Measurements from ENCODE around the gene ADPRH. TPM values are rescaled to one million over a fixed set of nuclear protein-coding genes. Genes with fewer than 3 reads are reported as not detected.
"Not testable (repeated sequence)": the region's sequence is repeated elsewhere in the genome, so short reads cannot be mapped to it uniquely, and the experiment has no call there.

The ADPRH gene
- total RNA-seq, 1 donor from 2014 or later: 5.1 TPM

DNA sequence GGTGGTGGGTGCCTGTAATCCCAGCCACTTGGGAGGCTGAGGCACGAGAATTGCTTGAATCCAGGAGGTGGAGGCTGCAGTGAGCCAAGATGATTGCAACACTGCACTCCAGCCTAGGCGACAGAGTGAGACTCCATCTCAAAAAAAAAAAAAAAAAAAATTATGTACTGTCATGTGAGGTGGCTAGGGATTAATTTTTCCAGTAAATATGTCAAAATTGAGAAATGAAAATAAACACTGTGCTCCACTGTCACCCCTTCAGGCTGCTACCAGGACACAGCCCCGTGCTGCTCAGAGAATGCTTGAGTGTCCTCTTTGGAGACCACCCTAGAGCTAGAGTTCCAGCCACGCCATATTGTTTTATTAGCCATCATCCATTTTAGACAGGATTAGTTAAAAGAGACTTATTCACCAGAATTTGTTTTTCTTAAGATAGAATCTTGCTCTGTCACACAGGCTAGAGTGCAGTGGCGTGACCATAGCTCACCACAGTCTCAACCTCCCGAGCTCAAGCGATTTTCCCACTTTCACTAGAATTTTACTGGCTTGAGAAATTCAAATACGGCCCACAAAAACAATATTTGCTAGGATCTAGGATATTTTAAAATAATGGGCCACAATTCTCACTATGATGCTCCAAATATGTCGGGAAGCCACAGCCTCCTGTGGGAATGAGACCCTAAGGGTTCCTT is 20.5 kb upstream of the ADPRH start:
- TF ChIP-seq, protein P1, sequence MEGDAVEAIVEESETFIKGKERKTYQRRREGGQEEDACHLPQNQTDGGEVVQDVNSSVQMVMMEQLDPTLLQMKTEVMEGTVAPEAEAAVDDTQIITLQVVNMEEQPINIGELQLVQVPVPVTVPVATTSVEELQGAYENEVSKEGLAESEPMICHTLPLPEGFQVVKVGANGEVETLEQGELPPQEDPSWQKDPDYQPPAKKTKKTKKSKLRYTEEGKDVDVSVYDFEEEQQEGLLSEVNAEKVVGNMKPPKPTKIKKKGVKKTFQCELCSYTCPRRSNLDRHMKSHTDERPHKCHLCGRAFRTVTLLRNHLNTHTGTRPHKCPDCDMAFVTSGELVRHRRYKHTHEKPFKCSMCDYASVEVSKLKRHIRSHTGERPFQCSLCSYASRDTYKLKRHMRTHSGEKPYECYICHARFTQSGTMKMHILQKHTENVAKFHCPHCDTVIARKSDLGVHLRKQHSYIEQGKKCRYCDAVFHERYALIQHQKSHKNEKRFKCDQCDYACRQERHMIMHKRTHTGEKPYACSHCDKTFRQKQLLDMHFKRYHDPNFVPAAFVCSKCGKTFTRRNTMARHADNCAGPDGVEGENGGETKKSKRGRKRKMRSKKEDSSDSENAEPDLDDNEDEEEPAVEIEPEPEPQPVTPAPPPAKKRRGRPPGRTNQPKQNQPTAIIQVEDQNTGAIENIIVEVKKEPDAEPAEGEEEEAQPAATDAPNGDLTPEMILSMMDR (IDR thresholded peaks at IDR 0.05; ENCODE audit: unreplicated experiment): no peak
- H3K36me3 Mint-ChIP-seq (ENCODE audit: low read depth, unreplicated experiment): no peaks in the 10 kb centered on the region
- H3K9me3 Mint-ChIP-seq (ENCODE audit: unreplicated experiment): no peaks in the 10 kb centered on the region

DNA sequence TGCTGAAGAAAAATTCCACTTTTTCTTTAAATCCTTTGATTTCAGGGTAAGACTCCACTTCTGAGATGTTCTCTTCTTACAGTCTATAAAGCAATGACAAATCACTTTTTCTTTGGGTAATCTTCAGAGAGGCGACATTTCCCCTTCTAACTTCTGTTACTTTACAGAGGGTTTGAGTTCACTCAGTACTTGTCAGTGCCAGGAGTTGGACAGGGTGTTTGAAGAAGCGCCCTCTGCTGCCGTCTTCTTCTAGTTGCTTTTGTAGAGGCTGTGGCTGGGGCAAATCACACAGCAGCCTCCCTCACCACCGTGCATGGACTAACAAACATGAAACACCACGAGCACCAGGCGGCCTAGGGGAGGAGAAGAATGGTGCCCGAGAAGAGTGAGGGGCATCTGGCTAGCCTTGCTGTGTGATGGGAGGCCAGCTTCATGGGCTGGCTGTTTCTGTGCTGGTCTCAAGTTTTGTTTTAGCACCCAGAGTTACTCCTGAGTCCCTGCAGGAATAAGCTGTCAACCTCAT is 19.8 kb upstream of the ADPRH start, which contains the start of gene CD80:
CD80 (minus strand) TSS at position 174 of the 523 bp plus-strand sequence. CDS start 1,886 bp downstream, outside the sequence.
- H3K36me3 Mint-ChIP-seq (ENCODE audit: low read depth, unreplicated experiment): no peaks in the 10 kb centered on the region
- H3K9me3 Mint-ChIP-seq (ENCODE audit: unreplicated experiment): no peaks in the 10 kb centered on the region
- no peak within 1 kb of the TSS for H3K27ac Mint-ChIP-seq (ENCODE audit: unreplicated experiment)
- no peaks in the 10 kb centered on the region for H3K27me3 Mint-ChIP-seq (ENCODE audit: unreplicated experiment)
- H3K4me1 Mint-ChIP-seq (ENCODE audit: unreplicated experiment): peaks cover 12% of the 10 kb centered on the region
- TF ChIP-seq, protein P1 (IDR thresholded peaks at IDR 0.05; ENCODE audit: unreplicated experiment): no peak
- peak; percentile 45 for DNase-seq (ENCODE audit: low spot score)
- H3K4me3 Mint-ChIP-seq (ENCODE audit: unreplicated experiment): no peak within 1 kb of the TSS

More for the DNA sequence above, 20.5 kb upstream of the ADPRH start:
- H3K27ac Mint-ChIP-seq (ENCODE audit: unreplicated experiment): no peak overlapping the region
- H3K4me3 Mint-ChIP-seq (ENCODE audit: unreplicated experiment): no peak overlapping the region
- H3K27me3 Mint-ChIP-seq (ENCODE audit: unreplicated experiment): no peaks in the 10 kb centered on the region
- no peak for DNase-seq (ENCODE audit: low spot score)
- peaks cover 12% of the 10 kb centered on the region for H3K4me1 Mint-ChIP-seq (ENCODE audit: unreplicated experiment)

DNA sequence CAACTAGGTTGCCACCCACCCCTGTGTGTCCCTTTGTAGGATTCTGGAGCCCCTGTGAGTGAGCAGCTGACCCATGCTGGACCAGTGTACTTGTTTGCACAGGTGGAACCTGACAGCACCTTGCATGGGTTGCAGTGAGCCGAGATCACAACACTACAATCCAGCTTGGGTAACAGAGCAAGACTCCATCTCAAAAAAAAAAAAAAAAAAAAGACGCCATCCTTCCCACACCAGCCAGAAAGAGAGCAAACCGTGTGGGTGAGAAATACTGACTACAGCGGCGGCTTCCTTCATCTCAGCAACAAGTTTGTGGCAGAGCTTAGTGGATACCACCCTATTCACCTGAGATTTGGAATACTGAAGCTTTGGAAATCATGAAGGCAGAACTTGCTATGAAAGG is 19.1 kb upstream of the ADPRH start:
- no peaks in the 10 kb centered on the region for H3K9me3 Mint-ChIP-seq (ENCODE audit: unreplicated experiment)
- H3K27me3 Mint-ChIP-seq (ENCODE audit: unreplicated experiment): no peaks in the 10 kb centered on the region
- no peak overlapping the region for H3K4me3 Mint-ChIP-seq (ENCODE audit: unreplicated experiment)
- H3K36me3 Mint-ChIP-seq (ENCODE audit: low read depth, unreplicated experiment): no peaks in the 10 kb centered on the region
- TF ChIP-seq, protein P1 (IDR thresholded peaks at IDR 0.05; ENCODE audit: unreplicated experiment): no peak
- DNase-seq (ENCODE audit: low spot score): no peak
- peaks cover 12% of the 10 kb centered on the region for H3K4me1 Mint-ChIP-seq (ENCODE audit: unreplicated experiment)
- no peak overlapping the region for H3K27ac Mint-ChIP-seq (ENCODE audit: unreplicated experiment)

DNA sequence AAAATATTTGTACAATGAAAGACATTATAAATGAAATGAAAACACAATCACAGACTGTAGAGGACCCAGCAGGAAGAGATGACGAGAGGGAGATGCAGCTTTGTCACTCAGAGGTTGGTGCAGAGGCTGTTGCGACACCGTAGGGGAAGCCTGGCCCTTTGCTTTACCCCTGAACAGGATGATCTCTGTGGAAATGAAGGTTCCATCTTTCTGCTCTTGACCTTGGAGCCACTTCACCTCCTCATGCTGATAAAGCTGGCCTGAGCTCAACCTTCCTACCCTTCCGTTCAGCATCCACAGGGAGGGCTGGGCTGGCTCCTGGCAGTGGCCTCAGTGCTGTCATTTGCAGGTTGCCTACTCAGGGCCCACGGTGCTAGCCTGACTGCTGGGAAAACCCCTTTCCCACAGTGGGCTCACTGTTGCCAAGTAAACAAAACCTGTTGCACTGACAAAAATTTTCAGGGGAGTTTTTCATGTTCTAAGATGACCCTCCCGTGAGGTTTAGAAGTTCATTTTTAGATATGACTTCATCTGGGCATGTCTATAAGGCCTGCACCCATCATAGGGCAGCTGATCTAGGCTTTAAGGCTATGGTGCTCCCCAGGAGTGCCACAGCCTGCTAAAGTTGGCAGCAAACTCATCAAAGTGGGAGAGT is 16.9 kb upstream of the ADPRH start:
- Mint-ChIP-seq H3K27me3 (ENCODE audit: unreplicated experiment) (peaks cover 4% of the 10 kb centered on the region), H3K9me3 (ENCODE audit: unreplicated experiment) (no peaks in the 10 kb centered on the region), H3K27ac (ENCODE audit: unreplicated experiment) (no peak overlapping the region), H3K36me3 (ENCODE audit: low read depth, unreplicated experiment) (no peaks in the 10 kb centered on the region), H3K4me3 (ENCODE audit: unreplicated experiment) (no peak overlapping the region), H3K4me1 (ENCODE audit: unreplicated experiment) (no peaks in the 10 kb centered on the region)
- DNase-seq (ENCODE audit: low spot score): no peak
- TF ChIP-seq, protein P1 (IDR thresholded peaks at IDR 0.05; ENCODE audit: unreplicated experiment): no peak

DNA sequence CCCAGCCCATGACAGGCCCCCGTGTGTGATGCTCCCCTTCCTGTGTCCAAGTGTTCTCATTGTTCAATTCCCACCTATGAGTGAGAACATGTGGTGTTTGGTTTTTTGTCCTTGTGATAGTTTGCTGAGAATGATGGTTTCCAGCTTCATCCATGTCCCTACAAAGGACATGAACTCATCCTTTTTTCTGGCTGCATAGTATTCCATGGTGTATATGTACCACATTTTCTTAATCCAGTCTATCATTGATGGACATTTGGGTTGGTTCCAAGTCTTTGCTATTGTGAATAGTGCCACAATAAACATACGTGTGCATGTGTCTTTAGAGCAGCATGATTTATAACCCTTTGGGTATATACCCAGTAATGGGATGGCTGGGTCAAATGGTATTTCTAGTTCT is 16.0 kb upstream of the ADPRH start:
- H3K4me1 Mint-ChIP-seq (ENCODE audit: unreplicated experiment); H3K4me3 Mint-ChIP-seq (ENCODE audit: unreplicated experiment); H3K27me3 Mint-ChIP-seq (ENCODE audit: unreplicated experiment); H3K27ac Mint-ChIP-seq (ENCODE audit: unreplicated experiment); H3K36me3 Mint-ChIP-seq (ENCODE audit: low read depth, unreplicated experiment); H3K9me3 Mint-ChIP-seq (ENCODE audit: unreplicated experiment); DNase-seq (ENCODE audit: low spot score): not testable (repeated sequence)

Data from endothelial cell (in vitro differentiated cells).